ENCODE results near the gene TMEM205.

DNA sequence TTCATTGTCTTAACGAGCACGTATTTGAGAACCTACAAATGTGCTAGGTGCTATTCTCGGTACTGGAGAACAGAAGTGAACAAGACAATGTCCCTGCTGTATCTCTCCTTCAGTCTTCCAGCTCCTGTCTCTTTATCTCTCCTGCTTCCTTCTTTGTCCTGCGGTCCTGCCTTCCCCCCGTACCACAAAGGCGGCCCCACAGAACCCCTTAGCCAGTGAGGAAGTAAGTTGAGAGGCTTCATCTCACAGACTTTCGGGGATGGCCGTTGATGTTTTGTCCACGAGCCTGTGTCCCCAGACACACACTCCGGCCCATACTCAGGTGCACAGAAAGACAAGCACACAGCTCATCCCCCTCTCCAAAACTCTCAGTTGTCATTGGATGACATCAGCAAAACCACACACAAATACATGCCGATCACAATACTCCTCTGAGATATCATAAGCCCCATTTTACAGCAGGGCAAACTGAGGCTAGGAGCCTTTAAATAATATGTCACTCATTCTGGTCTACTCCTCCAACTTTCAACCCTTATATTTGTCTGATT lies 27.9 kb upstream of the TMEM205 start:
- TF ChIP-seq CTCF (IDR thresholded peaks at IDR 0.05) (peak in 1 of 4 experiments; percentile 4), POLR2AphosphoS5 (IDR thresholded peaks at IDR 0.05) (no peak)

All from sigmoid colon (tissue), 4 donors.